Retina (tissue), 1 donor: Measurements from ENCODE around the gene SOS1.
"Not testable (repeated sequence)": the region's sequence is repeated elsewhere in the genome, so short reads cannot be mapped to it uniquely, and the experiment has no call there.

ENCODE experiments used
- DNase-seq: peaks from one replicate; pipeline ENCODE4 v3.0.0-alpha.2; 2016

The SOS1 gene

DNA sequence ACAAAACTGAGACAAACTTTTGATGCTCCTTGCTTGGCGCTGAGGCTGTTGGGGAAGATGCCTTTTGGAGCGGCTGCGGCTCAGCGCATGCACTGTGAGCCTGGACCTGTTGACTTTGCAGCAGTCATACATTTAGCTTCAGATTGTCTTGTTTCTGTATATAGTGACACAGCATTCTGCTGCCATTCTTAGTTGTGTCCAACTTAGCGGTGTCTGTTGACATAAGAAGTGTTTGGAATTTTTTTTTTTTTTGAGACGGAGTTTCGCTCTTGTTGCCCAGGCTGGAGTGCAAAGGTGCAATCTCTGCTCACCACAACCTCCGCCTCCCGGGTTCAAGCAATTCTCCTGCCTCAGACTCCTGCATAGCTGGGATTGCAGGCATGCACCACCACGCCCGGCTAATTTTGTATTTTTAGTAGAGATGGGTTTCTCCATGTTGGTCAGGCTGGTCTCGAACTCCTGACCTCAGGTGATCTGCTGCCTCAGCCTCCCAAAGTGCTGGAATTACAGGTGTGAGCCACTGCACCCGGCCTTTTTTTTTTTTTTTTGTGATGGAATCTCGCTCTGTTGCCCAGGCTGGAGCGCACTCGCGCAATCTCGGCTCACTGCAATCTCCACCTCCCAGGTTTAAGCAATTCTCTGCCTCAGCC, 17.5 kb upstream of the SOS1 start:
- DNase-seq: not testable (repeated sequence)

DNA sequence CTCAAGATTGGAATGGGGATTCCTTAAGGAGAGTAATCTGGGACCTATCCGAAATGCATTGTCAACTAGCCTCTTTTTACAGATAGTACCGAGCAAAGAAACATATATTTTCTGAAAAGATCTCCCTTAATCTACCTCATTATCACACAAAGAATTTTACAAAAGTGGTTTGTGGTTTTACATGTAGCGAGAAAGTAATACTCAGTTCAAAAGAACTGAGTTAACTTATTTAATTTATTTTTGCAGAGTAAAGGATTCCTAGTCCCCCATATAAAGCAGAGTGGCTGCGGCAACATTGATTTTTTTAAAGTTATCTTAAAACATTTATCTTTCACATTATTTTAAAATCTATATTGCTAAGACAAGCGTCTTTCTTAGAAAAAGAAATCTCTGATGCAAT, 15.9 kb upstream of the SOS1 start:
- no peak for DNase-seq

DNA sequence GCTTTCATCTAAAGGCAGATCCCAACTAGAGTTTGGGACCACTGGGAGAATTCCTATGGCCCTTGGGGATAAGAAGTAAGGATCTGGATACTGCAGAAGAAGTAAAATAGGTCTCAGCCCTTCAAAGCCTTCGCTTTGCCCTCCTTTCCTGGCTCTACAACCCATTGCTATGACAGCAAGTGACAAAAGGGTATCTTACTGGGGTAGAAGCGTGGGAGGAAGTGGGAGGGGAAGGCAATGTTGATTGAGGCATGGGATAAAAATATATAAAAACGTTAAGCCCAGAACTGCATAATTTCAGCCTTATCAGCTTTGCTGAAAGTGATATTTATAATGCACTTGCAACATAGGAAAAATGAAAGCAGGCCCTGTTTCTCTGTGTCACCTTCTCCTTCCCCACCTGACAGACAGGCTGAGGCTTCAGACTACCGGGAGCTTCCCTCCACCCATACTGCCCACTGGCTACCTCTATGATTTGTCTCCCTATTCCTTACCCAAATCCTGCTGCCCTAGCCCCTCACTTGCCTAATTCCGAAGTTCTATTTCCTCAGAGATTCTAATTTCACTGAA, 14.9 kb upstream of the SOS1 start:
- DNase-seq: no peak

DNA sequence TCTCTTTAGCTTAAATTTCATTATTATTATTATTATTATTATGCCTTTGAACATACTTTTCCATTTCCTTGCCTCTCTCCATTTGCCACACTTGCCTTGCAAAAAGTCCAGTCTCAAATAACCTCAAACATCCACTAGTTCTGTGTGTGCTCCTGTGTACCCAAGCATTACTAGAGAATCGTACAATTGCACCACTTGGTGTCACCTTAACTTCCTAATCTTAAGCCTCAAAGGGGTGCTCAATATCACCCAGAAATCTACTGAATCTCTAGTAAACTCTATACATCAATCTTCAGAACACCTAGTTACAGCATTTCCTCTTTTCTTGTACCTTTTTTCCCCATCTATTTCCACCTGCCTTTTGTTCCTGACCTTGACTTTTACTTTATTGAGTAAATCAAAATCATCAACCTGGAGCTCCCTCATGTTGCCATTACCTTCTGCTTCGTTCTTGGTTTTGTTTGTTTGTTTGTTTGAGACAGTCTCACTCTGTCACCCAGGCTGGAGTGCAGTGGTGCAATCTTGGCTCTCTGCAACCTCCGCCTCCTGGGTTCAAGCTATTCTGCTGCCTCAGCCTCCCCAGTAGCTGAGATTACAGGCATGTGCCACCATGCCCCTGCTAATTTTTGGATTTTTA, 12.5 kb upstream of the SOS1 start:
- DNase-seq: no peak

DNA sequence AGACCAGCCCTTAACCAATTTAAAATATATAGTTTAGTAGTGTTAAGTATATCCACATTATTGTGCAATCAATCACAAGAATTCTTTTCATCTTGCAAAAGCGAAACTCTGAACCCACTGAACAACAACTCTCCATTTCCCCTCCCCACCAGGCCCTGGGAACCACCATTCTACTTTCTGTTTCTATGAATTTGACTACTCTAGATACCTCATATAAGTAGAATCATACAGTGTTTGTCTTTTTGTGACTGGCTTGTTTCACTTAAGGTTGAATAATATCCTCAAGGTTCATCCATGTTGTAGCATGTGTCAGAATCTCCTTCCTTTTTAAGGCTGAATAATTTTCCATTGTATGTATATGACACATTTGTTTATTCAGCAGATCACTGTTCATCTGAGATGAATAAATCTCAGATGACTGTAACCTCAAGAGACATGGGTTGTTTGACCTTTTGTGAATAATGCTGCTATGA, 8.1 kb upstream of the SOS1 start:
- DNase-seq: no peak

DNA sequence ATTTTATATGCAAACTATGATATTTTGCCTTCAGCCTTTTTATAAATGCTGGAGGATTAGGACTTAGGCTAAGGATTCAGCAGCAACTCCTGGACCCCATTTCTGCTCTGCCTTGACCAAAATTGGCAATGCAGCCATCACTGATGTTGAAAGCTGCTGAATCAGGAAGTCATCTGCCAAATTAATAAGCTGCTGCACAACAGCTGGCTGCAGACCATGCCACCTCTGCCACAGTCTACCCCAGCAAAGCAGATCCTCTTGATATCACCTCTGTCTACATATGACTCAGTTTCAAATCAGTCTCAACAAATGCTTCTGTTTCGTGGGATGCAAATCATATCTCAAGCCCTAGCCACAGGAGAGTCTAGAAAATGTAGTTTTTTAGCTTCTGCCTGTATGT, 7.1 kb upstream of the SOS1 start:
- no peak for DNase-seq

DNA sequence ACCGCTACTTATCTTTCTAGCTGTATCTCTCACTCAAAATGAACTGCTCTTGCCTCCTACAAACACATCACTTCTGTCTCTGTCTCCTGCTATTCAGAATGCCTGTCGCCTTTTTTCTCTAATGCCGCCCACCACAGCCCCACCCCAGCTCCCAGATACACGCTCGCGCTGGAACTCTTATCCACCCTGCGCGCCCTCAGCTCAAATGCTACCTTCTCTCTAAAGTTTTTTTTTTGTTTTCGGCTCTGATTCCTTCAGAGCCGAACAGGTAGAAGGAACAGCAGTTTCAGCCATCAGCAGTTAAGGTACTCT, 3.9 kb upstream of the SOS1 start:
- DNase-seq: no peak

DNA sequence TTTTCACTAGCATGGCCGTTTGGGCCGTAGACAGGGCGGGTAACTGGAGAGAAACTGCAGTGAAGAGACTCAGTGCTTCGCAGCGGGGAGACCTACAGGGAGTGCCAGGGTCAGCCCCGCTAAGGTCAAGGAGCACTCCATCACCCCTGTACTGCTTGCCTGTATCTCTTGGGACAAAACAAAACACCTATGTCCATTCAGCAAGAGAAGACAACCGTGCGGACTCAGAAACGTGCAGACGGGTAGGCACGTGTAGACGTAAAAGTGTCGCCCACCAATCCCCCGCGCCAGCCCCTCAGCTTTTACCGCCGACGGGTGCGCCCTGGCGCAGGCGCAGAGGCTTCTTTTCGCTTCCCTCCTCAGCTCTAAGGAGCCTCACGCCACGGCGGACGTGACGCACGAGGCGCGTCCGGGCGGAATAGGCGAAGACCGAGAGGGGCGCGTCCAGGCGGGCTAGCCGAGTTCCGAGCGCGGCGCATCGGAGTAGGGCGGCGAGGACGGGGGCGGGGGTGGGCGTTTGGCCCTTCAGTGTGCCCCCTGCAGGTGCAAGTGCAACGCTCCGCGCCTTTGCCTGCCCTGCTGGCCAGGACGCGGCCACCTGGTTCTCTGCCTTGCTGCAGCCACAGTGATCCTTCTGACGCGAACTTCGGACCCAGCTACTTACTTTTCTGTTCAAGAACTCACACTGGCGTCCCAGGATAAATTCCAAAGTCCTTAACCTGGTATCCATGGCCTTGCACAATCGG, 3.3 kb upstream of the SOS1 start:
- peak; percentile 95 for DNase-seq

DNA sequence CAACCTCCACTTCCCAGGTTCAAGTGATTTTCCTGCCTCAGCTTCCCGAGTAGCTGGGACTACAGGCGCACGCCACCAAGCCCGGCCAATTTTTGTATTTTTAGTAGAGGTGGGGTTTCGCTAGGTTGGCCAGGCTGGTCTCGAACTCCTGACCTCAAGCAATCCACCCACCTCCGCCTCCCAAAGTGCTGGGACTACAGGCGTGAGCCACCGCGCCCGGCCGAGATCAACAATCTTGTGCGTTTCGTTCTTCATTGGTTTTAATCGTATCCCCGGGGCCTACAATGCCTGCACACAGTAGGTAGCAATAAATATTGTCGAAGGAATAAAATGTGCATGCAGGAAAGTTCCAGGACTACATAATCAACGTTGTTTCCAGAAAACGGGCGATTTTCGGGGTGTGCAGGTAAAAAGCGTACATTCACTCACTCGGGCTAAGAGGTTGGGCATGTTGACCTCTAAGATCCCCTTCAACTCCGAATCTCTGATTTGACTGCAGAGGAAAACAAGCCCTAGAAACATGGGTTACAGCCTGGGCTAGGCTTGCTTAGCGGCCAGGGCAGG, 2.7 kb upstream of the SOS1 start:
- no peak for DNase-seq

DNA sequence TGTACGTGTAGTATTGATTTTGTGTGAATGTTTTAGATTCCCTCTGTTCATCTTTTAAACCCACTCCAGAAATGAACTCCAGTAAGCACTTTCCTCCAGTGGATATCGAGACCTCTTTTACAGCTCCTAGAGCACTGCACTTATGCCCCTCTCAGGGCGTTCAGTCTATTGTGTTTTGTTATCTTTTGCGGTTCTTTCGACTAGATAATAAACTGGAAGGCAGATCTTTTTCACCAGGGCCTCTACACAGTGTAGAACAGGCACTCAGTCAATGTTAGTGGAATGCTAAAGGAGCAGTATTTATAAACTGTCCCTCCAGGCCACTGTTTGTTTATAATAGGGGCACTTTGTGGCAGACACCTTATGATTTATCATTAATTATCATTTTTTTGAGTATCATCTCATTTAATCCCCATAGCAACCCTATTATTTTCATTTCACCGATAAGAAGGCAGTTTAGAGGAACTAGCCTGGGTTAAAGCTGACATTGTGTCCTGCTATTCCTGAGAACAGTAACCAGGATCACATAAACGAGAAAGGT, 742 bp upstream of the SOS1 start:
- peak; percentile 5 for DNase-seq

DNA sequence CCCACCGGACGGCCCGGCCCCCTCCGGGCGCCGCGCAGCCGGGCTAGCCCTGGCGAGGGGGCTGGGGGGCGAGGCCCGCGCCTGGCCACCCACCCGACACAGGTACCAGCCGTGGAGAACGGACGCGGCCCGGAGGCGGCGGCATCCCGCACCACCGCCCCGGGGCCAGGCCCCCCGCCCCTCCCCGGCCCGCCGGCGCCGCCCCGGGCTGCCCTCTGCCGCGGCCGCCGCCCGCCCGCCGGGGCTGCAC, 405 bp downstream of the SOS1 start:
- no peak for DNase-seq

DNA sequence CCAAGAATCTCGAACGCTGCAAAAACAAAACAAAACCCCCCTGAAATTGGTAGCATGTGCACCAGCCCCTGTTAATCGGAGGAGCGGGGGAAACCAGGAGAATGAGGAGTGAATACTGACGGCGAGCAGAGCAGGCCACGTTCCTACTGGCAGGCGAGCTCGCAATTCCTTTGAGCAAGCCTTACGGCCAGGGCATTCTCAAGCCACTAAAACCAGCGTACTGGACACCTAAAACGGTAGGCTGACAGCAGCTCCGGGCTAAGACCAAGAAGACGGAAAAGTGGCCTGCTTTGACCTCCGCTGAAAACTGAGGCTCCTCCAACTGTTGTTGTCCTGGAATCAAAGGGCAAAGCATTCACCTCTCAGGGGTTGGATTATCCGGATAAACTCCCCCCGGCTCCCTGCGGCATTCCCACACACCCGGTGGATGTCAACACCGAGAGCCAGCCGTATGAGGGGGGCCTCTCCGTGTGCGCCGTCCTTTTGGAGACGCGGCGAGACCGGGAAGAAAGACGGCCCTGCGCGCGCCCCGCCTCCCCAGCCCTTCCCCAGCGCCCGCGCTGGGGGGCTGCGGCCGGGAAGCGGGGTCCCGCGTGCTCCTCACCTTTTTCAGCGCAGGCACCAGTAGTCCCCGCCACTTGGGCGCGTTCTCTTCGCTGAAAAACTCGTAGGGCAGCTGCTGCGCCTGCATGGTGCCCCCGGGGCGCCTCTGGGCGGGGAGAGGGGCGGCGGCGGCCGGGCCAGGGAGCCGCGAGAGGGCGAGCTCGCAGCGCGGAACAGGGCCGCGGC, 925 bp downstream of the SOS1 start:
- DNase-seq: peak; percentile 85

DNA sequence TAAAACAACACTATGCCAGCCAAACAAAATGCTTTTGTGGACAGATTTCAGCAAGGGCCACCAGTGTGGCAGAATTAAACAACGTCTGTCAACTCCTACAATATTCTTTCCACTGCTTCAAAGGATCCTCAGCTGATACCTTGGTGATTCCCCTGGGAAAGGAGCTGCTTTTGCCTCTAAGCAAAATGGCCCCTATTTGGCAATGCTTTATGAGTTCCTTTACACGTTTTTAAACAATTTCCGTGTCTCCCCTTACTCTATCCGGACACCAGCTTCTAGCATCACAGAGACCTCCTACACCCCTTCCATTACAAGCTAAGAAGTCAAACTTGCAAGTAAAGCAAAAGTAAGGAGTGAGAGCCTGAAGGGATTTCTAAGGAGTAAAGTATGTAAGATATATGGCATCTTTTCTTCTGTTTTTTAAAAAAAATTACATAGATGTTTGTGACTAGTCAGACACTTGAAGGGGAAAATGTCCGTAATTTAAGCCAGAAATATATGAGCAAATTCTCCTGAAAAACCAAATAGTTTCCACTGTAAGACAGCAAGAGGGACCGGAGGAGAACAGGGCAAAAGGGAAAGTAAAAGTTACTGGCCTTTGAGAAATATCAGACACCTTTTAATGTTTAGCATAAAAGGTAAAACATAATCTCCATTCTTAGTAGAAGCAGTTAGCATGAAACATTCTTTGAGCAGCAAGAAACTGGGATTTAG, 1.9 kb downstream of the SOS1 start:
- DNase-seq: peak; percentile 7

DNA sequence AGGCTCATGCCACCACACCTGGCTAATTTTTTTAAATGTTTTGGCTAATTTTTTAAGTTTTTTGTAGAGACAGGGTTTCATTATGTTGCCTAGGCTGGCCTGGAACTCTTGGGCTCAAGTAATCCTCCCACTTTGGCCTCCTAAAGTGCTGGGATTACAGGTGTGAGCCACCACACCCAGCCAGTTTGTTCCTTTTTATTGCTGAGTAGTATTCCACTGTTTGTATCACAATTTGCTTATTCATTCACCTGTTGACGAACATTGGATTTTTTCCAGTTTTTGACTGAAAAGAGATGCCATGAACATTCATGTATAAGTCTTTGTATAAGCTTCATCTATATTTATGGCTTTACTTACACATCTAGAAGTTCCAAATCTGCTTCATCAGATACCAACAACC, 5.3 kb downstream of the SOS1 start:
- DNase-seq: no peak

DNA sequence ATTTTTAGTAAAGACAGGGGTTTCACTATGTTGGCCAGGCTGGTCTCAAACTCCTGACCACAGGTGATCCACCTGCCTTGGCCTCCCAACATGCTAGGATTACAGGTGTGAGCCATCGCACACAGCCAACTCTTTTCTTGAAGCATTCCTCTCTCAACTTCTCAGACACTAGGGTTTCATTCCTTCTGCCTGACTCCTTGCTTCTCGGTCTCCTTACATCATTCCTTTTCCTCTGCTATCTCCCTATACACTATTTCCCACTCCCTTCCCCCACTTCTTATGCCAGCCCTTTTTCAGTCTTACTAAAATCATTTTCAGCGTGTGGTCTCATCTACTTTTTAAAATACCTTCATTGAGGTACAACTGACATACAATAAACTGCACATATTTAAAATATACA, 6.1 kb downstream of the SOS1 start:
- DNase-seq: no peak

DNA sequence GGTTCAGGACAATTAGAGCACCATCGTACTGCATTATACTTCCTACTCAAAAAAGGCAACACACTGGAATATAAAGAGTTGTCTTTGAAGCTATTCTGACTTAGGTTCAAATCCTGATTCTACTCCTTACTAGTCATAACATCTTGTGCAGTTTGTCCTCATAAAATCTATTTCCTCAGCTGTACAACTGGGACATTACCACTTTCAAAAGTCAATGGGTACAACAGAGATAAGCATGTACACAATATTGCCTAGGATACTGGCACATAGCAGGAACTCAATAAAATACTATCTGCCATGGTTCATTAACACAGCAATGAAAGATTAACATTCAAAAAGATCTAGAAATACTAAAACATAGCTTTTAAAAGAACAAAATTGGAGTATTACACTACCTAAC, 11.3 kb downstream of the SOS1 start:
- DNase-seq: no peak

DNA sequence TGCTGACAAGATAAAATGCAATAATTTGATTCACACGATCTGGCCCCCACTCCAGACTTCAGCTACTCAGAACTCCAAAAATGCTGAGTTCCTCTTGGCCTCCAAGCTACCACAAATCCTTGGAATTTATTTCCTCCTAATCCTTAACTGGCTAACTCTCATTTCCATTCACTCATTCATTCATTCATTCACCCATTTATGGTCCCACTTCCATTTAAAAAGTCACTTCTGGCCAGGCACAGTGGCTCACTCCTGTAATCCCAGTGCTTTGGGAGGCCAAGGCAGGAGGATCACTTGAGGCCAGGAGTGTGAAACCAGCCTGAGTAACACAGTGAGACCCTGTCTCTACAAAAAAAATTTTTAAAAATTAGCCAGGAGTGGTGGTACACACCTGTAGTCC, 12.5 kb downstream of the SOS1 start:
- no peak for DNase-seq

DNA sequence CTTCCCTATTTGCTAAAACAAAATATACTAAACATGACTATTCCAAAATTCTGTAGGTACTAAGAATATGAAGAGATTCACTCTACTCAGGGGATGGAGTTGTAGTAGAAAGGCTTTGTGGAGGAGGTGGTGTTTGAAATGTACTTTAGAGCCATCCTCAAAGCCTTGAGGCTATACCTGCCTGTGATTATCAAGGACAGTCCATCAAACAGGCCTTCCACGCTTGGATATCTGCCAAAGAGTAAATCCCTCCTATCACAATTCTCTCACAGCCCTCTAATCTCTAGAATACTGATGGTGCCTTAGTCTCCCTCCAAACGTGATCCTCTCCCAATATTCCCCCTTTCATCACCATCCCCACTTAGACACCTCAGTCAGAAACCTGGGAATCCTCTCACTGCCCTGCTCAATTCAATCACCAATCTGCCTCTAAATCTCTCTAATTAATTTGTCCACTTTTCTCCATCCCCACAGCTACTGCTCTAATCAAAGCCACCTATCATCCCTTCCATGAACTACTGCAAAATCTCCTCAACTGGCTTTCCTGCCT, 13.1 kb downstream of the SOS1 start:
- peak; percentile 26 for DNase-seq

DNA sequence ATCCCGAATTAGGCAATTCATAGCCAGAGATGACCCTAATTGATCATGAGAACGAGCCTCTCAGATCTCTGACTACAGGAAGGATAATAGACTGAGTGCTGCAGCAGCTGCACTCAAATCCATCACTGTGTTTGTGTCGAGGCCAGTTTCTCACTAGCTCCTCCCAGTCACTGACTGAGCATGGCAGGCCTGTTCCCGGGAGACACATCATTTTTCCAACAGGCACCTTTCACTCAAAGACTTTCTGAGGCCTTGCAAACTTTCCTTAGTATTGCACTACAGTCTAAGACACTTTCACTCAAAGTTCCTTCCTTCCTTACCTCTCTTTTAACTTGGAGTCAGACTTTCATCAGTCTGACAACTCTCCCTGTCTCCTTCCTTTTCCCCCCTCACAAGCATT, 13.7 kb downstream of the SOS1 start:
- DNase-seq: peak; percentile 37

DNA sequence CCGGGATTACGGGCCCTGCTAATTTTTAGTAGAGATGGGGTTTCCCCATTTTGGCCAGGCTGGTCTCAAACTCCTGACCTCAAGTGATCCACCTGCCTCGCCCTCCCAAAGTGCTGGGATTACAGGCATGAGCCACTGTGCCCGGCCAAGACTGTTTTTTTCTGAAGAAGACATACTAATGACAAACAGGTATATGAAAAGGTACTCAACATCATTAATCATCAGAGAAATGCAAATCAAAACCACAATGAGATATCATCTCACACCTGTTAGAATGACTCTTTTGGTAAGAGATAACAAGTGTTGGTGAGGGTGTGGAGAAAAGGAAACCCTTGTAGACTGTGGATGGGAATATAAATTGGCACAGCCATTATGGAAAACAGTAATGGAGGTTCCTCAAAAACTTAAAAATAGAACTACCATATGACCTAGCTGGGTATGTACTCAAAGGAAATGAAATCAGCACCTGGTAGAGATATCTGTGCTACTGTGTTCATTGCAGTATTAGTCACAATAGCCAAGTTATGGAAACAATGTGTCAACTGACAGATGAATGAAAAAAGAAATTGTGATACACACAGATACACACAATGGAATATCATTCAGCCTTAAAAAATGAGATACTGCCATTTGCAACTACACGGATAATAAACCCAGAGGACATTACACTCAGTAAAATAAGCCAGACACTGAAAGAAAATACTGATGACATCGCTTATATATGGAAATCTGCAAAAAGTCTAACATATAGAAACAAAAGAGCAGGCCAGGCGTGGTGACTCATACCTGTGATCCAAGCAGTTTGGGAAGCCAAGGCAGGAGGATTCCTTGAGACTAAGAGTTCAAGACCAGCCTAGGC, 20.8 kb downstream of the SOS1 start:
- no peak for DNase-seq

DNA sequence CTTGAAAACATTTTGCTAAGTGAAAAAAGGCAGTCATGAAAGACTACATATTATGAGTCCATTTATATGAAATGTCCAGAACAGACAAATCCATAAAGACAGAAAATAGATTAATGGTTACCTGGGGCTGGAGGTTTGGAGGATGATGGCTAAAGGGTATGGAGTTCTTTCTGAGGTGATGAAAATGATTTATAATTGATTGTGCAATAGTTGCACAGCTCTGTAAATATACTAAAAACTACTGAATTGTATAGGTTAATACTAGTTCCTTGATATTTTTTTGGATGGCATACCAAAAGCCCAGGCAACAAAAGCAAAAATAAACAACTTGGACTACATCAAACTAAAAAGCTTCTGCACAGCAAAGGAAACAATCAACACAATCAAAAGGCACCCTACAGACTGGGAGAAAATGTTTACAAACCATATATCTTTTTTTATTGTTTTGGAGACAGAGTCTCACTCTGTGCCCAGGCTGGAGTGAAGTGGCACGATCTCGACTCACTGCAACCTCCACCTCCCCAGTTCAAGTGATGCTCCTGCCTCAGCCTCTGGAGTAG, 21.5 kb downstream of the SOS1 start:
- DNase-seq: no peak
